HG03139 (cell line): Measurements from ENCODE around the gene CD244.

Experiments used
- ATAC-seq: cut with Tn5 transposase; IDR thresholded peaks from one replicate; pipeline ENCODE4 v1.9.1; 2021; ENCODE audit not compliant: unreplicated experiment

The CD244 gene

GRCh38 chr1:160814856-160815255, 47.8 kb downstream of the CD244 start:
- ATAC-seq = no peak

GRCh38 chr1:160814316-160814715, 48.4 kb downstream of the CD244 start:
- no peak for ATAC-seq

GRCh38 chr1:160813215-160813614, 49.5 kb downstream of the CD244 start:
- ATAC-seq = no peak

GRCh38 chr1:160811147-160811546, 51.5 kb downstream of the CD244 start:
- ATAC-seq = no peak

- no peak for ATAC-seq
Measured at GRCh38 chr1:160810486-160810885, 52.2 kb downstream of the CD244 start.

- no peak for ATAC-seq
Measured at GRCh38 chr1:160808289-160808688, 54.4 kb downstream of the CD244 start.

GRCh38 chr1:160807738-160808137, 54.9 kb downstream of the CD244 start:
- ATAC-seq = no peak

- ATAC-seq = no peak
Measured at GRCh38 chr1:160807247-160807646, 55.4 kb downstream of the CD244 start.

- no peak for ATAC-seq
Measured at GRCh38 chr1:160806784-160807183, 55.9 kb downstream of the CD244 start.

GRCh38 chr1:160806109-160806665, 56.5 kb downstream of the CD244 start:
- ATAC-seq = no peak

GRCh38 chr1:160801836-160802580, 60.7 kb downstream of the CD244 start:
- ATAC-seq = no peak

- ATAC-seq = no peak
Measured at GRCh38 chr1:160800645-160801408, 61.9 kb downstream of the CD244 start.

GRCh38 chr1:160800142-160800541, 62.5 kb downstream of the CD244 start:
- ATAC-seq = no peak

GRCh38 chr1:160799641-160800040, 63.0 kb downstream of the CD244 start:
- ATAC-seq = no peak

- no peak for ATAC-seq
Measured at GRCh38 chr1:160798439-160798838, 64.2 kb downstream of the CD244 start.

- ATAC-seq = no peak
Measured at GRCh38 chr1:160797861-160798273, 64.8 kb downstream of the CD244 start.

GRCh38 chr1:160797271-160797709, 65.4 kb downstream of the CD244 start:
- ATAC-seq = no peak

GRCh38 chr1:160795951-160796383, 66.7 kb downstream of the CD244 start, which contains the start of gene LY9:
Gene LY9, plus strand, starts transcription at chr1:160796174. Its CDS starts 14 bp downstream, at chr1:160796188.
- ATAC-seq = peak; percentile 79

- ATAC-seq = no peak
Measured at GRCh38 chr1:160794376-160794775, 68.3 kb downstream of the CD244 start.

GRCh38 chr1:160789702-160790611, 72.7 kb downstream of the CD244 start:
- ATAC-seq = peak; percentile 71
